GM19455 (cell line): ENCODE data around the gene ANKS6.
A peak's percentile ranks its signal among the peaks of the same experiment; 100 is the strongest.

Experiments used
- ATAC-seq: cut with Tn5 transposase; IDR thresholded peaks from one replicate; pipeline ENCODE4 v1.9.1; 2021; ENCODE audit not compliant: unreplicated experiment

ANKS6 gene

DNA sequence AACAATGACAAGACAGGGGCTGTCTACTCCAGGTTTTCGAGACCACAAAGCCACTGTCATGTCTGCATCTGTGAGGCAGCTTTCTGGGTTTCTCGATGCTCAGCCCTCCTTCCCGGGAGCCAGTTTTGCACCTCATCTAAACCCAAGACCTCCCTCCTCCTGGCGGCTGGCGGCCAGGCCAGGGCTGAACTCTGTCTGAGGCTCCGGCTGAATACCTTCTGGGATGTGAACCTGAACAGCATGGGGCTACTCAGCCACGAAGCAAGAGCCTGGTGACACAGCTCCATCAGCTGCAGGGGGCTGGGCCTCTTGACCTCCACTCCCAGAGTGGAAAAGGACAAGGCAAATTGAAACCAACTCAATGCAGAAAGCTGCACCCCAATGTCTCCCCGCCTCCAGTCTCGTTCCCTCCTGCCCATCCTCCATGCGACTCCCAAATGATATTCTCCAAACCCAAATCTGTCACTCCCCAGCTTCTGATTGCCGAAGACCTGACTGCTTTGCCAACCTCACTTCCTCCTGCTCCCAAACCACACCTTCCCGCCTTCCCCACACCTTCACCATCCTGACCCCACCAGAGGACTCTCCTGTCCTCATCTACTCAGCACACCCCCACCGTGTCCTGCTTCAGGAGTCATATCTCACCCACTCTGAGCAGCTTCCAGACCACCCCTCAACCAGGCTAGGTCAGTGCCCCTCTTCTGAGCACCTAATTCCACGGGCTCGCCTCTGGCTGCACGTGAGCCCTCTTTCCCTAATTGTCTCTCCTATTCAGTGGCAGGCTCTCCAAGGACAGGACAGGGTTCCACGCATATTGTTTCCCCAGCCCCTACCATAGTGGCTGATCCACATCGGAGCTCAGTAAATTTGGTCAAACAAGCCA lies 4.5 kb downstream of the ANKS6 start:
- no peak for ATAC-seq

DNA sequence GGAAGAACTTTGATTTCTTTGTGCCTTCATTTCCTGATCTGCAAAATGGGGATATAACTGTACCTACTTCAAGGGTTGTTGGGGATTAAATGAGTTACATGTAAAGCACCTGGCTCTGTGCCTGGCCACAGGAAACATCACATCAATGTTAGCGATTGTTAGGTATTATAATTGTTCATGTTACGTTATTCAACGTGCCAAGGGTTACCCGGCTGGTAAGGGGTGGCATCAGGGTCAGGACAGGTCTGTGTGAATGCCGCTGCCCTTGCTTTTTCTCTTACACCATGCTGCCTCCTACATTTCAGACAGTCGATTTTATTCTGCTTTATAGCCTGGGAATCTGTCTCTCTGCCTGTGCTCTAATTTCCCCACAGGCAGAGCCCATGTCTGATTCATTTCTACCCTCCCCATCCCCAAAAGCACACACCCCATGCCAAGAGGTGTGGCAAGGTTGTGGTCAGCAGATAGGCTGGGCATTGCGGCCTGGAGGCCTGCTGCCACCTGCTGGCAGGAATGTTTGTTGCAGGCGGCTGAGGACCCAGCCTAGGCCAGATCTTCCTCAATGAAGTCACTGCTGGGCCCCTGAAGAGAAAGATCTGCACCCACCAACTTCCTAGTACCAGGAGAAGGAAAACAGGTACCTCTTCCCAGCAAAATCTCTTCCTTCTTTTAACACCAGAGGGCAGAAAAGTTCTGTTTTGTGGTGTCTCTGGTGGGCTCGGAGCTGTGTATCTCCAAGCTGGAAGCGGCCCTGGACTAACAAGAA lies 5.3 kb downstream of the ANKS6 start:
- no peak for ATAC-seq

DNA sequence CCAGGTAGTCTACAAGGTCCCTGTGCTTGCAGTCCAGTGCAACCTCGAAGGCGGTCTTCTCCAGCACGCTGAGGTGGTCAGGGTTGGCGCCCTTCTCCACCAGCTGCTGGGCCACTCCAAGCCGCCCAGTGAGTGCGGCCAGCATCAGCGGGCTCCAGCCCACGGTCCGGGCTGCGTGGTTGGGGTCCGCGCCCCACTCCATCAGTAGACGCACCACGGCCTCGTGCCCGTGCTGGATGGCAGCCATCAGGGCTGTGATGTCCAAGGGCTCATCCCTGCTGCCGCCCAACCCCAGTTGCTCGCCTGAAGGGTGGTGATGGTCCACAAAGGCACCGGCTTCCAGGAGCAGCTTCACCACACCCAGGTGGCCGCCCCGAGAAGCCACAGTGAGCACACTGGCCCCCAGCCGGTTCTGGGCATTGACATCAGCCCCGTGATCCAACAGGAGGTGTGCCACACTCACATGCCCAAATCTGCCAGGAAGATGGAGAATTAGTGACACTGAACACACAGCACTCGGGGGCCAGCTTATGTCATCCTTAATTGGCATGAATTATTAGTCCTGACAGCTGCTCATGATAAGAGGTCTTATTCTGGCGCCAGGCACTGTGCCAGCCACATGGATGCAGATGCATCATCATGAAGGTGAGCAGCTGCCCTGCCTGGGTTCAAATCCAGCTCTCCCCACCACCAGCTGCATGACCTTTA lies 6.1 kb downstream of the ANKS6 start:
- ATAC-seq: no peak

DNA sequence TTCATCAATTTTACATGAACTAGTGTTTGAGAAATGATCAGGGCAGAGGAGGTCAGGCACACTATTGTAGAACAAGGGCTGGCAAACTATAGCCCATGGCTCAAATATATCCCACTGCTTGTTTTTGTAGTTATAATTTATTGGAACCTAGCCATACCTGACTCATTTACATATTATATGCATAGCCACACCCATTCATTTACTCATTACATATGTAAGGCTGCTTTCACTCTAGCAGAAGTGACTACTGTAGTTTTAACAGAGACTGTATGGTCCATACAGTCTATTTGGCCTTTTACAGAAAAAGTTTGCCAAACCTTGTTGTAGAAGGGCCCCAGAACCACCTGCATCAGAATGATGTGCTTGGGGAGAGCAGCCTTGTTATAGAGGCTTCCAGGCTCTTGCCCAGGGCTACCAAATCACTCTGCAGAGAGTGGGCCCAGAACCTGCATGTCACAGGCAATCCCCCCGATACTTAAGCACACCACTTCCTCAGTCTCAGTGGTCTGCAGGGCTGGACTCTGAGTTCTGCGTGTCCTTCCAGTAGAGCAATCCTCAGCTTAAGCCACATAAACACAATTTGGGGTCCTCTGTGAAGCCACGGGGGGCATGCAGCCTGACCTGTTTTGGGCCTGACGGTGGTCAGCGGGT lies 6.7 kb downstream of the ANKS6 start:
- ATAC-seq: no peak

DNA sequence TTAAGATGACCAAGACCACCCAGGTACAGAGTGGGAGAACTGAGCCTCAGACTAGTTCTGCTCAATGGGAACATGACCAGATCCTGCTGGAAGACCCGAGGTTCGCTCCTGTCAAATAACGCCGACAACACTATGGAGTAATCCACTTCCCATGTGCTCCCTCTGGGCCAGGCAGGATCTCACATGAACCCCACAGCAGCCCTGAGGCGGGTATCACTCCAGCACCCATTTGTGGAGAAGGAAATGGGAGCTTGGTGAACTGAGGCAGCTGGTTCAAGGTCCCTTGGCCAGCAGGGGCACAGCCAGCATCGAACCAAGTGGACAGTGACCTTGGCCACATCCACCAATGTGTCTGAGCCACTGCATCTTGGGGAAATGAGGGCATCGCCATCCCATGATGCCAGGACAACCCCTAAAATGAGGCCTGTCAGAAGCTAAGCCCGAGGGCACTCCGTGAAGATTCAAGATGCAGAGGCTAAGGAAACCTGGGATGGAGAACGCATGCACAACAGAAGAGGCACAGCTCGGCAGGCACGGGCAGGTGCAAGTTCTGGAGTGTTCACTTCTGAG lies 8.5 kb downstream of the ANKS6 start:
- no peak for ATAC-seq

DNA sequence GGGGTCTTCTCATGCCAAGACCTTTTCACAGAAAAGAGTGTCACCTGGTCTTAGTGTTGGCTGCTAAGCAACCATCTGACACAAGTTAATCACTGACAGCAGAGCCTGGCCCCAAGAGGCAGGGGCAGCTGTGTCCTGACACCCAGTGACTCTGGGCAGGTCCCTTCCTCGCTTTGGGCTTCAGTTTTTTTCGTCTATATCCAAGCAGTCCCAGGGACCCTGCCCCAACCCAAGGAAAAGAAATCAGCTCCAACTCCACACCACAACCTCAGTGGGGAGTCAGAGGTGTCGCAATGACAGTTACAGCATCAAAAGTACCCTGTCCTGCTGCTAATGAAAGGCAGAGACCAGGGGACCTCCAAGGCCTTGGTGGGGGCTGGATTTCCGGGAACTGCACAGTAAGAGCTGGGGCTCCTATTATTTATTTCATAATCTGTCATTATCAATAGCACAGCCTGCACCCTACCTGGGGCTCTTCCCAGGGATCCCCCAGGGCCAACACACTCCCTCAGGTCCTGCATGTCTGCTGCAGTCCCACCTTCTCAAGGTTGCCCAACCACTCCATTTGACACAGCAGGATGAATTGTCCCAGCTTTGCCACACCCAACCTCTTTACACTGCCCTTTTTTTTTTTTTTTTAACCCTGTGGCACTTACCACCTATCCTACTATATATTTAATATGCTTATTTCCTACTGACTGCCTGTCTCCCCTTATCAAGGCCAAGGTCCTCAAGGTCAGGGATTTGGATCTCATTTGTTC lies 9.4 kb downstream of the ANKS6 start:
- ATAC-seq: no peak

DNA sequence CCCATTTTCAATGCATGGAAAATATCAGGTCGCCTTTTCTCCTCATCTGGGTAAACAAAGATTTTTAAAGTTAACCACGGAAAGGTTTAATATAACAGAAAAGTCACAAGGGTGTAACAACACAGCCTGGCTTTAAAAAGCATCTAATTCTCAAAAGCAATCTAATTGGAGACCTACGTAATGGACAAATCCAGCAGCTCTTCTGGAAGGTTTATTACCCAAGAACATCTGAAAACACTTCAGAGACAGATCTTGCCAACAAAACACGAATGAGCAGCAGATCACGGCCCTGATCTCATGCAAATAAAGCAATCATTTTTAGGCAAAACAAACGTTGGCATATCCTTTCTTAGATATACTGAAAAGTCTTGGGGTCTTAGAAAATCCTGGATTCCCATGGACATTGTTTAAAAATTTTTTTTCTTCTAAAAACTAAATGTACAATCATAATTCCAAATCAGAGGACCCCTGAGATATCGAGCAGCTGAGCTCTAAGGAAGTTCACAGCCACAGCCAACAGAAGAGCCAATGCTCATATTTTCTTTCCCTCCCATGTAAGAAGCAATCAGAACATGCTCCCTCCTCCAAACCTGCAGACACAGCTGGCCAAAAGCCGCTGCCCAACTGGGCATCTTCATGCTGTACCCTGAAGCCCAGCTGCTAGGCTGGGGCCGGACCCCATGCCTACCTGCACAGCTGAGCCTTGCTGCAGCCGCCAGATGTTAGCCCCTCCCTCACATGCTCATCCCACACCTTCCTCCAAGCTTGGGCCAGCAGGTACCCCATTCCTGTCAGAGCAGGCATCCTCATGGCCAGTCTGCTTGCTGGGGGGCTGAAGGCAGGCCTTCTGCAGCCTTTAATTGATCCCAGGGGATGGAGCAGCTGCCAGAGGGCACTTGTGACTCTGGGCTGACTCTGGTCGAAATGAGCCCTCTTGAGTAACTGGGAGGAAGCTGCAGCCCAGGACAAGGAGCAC lies 11.2 kb downstream of the ANKS6 start:
- no peak for ATAC-seq

DNA sequence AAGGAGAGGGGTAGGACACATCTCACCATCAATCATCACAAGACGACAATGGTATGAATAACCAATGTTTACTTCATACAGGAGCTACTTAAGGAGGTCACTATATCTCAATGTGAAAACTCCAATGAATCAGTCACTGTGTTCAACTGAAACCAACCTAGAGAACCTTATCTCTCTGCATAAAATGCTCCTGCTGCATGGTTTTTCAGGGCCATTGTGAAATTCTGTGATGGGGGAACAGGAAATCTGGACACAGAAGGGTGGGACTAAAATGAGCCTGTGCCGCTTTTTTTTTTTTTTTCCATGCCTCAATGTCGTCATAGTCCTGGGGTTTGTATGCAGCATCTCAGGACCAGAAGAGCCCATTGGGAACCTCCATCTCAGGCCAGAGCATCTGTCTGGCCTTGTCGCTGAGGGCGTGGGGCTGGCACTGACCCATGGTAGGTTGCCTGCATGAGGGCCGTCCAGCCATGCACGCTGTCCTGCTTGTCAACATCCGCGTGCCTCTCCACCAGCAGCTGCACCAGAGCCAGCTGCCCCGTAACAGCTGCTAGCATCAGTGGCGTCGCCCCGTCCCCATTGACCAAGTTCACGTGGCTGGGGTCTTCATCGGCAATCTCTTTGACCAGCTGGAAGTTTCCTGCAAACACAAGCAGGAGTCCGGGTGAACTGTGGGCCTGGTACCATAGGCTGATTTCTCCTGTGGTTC lies 12.7 kb downstream of the ANKS6 start:
- no peak for ATAC-seq

DNA sequence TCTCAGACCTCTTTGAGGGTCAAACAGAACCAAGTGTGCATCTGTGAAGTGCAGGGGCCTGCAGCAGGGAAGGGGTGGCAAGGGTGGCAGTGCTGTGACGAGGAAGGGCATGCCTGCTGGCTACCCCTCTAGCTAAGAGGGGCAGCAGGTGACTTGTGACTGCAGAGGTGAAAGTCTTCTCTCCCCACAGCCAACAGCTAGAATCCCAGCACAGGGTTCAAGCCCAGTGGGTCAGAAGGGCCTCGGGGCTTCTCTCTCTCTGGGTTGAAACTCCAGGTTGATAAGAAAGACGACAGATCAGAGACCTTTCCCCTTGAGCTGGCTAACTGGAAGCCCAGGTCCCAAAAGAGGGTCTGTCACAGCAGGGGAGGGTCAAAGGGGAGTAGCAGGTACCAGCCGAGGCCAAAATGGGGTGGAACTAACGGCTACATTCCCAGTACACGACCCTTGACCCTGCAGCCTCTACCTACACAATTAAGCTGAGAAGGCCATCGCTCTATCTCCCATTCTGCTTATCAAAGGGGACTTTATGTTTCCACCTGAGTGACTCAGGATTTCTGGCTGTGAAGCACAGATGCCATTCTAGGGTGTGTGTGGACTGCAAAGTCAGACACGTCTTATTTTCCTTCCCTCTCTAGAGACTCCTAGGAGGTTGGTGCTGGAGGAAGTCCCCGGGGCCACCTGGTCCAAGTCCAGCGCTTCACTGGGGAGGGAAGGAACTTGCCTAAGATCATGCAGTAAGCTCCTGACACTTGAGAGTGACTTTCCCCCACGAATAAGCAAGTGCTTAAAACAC lies 14.6 kb downstream of the ANKS6 start:
- ATAC-seq: no peak

DNA sequence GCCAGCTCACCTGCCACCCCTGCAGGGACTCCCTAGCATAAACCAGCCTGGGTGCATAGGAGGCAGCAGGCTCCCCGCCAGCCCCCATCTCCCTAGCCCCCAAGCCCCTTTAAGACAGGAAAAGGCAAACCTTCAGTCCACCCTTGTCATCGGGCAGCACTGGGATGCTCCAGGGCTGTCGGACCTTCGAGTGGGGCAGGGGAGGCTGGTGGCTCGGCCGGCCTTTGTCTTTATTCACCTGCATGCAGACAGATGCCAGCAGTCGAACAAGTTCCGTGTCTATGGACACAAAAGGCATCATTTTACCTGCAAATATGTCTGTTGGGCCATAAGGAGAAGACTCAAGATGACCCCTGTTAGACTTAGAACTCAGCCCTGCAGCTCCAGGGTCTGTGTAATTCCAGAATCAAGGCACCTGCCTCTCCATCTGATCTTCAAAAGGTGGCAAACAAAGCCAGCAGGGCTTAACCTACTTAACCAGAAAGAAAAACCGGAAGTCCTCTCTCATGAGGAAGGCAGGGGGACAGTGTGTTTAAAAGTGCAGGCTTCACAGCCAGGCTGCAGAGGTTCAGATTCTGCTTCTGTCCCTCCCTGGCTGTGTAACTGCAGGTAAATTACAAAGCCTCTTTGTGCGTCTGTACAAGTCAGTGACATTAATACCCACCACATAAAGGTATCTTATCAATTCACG lies 16.2 kb downstream of the ANKS6 start:
- ATAC-seq: no peak

DNA sequence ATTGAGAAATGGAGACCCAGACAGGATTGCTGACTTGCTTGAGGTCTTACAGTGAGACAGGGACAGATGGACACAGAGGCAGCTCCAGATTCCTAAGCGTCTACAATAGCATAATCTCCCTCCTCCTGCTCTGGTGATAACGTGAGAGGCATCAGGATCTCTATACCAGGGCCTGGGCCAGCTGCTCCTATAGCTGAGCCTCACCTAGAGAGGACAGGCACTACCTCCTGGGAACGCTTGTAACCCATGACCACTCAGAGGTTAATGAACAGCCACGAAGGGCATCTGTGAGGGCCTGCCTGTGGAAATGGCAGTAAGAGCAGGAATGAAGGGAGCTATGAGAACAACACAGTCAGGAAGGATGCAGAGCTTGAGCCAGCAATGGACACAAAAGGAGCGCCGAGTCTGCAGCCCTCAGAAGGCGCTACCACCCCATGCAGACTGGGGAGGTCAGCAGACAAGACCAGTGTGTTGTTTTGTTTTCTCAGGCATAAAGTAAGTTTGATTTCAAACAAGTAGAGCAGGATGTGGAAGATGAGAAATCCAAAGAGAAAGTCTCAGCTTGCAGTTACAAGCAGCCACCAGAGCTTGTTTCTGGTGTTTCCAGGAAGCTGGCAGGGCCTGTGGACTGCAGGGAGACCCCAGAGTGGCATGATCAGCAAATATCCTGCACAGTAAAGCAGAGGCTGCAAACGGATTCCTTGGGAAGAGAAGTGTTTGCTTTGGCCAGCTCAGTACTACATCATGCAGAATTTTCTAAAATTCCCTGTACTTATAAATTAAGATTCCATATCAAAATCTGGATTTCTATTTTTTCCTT lies 17.4 kb downstream of the ANKS6 start:
- no peak for ATAC-seq

DNA sequence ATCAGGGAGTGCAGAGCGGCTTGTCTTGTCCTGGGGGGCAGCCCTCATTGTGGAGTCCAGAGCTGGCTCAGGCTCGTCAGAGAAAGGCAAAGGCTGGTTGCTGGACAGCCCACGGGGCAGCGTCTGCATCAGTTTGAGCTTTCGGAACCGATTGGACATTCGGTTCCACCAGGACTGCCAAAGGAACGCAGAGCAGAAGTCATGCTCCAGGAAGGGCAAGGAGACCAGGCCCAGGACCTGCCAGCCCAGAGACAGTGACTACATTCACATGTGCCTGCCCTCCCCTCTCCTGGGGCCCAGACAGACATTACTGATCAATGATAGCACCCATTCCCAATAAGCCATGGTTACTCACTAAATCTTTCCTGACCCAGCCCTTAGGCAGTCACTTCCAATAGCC lies 18.1 kb downstream of the ANKS6 start:
- no peak for ATAC-seq

DNA sequence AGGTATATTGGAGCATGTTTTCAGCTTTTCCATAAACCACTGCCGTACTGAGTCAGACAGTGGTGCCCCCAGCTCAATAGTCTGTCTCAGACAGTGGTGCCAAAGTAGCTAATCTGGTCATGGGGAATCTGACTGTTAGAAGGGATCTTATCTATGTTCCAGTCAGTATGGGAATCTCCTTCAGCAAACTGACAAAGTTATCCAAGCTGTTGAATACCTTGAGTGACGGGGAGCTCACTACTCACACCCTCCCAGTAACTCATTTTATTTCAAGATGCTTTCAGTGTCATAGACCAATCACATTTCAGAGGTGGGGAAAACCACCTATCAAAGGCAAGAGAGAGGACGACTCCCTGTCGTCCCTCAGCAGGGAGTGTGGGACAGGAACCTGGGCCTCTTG lies 18.7 kb downstream of the ANKS6 start:
- ATAC-seq: no peak

DNA sequence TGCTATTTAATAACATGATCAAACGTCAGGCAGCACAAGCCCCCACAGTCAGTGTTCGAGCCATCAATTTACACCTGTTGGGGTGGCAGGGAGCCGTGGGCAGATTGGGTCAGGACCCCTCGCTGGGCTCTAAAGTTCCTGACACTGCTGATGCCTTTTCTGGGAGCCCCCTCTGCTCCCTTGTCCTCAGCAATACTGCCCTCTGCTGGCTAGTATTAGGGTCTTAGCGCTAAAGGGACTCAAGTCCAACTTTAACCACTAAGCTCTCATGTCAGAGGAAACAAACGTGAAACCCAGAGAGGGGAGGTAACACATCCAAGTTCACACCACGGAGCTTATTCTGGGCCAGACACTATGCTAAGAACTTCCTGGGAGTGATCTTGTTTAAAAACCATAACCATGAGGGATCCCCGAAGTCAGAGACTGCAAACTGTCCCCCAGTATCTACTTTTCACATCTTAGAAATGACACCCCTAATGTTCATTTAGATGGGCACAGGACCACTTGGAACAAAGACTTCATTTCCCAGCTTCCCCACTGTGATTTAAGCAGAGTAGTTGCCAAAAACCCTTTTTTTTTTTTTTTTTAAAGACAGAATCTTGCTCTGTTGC lies 20.4 kb downstream of the ANKS6 start:
- peak; percentile 61 for ATAC-seq

DNA sequence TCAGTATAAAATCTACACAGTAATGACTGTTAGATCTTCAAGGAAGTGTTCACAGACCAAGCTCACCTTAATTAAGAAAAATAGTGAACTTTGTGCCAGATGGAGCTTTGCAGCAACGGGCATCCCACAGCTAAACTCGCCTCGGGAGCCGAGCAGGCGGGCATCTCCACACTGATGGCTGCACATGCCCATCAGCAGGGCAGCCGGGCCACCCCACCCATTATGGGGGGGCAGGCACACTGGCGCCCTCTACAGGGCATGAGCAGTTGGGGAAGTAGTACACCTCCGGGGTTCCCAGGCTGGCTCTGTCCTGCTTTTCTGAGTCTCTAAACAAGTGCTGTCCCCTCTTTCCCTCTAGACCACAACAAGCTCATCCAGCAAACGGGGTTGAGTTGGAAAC lies 21.6 kb downstream of the ANKS6 start:
- no peak for ATAC-seq

DNA sequence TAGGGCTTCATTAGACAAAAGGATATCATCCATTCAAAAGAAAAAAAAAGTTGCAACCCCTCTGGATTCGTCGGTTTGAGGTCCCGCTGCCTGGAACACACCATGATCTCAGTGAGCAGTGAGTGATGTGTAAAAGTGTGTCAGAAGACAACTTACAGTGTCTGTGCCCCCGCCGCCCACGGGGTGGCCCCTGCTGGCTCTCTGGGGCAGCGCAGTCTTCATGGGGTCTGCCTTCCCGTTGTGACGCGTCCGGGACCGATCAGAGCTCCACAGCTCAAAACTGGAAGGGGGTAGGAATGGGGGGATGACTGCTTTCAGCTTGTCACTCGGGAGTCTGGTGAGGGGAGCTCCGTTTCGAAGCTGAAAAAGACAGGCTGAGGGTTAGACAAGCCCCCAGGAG lies 22.6 kb downstream of the ANKS6 start:
- no peak for ATAC-seq
